Measurements from ENCODE around the gene C9orf50.
"Not testable (repeated sequence)": the region's sequence is repeated elsewhere in the genome, so short reads cannot be mapped to it uniquely, and the experiment has no call there.

C9orf50 gene

GRCh38 chr9:129647635-129648034 lies 26.7 kb upstream of the C9orf50 start:
- no peak for DNase-seq

- no peak for DNase-seq
Measured at GRCh38 chr9:129646654-129647053, 25.8 kb upstream of the C9orf50 start.

DNA sequence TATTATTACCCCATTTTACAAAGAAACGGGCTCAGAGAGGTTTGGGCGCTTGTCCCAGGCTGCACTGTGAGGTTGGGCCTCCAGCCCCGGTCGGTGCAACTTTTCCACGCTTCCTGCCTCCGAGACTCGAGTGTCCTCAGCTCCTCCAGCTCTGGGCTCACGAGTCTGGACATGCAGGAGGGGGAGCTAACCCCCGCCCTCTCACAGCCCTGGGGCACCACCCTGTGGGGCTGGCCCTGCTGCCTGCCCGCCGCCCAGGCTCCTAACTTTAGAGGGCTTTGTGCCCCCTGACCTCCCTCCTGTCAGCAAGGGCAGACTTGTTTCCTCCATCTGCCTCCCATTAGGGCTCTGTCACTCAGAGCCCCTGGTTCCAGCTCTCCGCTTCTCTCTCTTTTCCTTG lies 25.4 kb upstream of the C9orf50 start:
- no peak for DNase-seq

GRCh38 chr9:129644902-129645301 lies 24.0 kb upstream of the C9orf50 start:
- no peak for DNase-seq

GRCh38 chr9:129644365-129644764 lies 23.5 kb upstream of the C9orf50 start:
- no peak for DNase-seq

GRCh38 chr9:129643706-129644105 lies 22.8 kb upstream of the C9orf50 start:
- DNase-seq = no peak

GRCh38 chr9:129641750-129642585 lies 21.1 kb upstream of the C9orf50 start, which contains the start of gene ASB6:
Gene ASB6, minus strand, starts transcription at chr9:129642151. Its CDS starts 152 bp downstream, at chr9:129641999.
- DNase-seq = peak; percentile 94

DNA sequence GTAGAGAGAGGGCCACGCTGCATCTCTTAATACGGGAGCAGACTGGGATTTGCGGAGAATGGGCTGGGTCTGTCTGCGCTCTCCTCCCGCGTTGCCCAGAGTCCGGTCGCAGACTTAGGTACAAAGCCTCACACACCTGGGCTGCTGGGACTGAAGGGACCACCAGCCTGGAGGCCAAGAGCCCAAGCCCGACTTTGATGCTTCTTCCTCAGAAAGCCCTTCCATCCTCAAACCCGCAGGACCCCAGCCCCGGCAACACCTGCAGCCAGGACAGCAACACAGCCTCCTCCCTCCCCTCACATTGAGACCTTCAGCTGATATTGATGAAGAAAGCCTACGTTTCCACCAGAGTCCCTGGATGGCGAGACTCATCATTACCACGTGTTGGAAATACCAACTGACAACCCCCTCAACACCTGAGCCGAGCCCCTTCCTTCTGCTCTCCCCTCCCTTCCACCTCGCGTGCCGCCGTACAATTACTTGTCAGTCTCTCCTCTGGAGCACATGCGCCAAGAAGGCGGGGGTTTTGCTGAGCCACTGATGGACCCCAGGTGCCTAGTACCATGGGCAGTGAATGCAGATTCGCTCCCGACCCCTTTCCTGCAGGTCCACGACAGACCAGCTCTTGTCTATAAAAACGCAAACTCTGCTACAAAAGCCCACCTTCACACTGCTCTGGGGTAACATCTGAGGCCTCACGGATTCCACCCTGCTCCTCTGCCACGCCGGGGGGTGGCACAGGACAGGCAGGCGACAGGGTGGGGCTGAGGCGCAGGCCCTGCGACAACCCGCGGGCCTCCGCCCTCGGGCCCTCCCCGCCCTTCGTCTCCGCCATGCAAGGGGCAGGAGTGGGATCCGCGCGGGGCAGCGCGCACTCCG lies 20.2 kb upstream of the C9orf50 start:
- no peak for DNase-seq

DNA sequence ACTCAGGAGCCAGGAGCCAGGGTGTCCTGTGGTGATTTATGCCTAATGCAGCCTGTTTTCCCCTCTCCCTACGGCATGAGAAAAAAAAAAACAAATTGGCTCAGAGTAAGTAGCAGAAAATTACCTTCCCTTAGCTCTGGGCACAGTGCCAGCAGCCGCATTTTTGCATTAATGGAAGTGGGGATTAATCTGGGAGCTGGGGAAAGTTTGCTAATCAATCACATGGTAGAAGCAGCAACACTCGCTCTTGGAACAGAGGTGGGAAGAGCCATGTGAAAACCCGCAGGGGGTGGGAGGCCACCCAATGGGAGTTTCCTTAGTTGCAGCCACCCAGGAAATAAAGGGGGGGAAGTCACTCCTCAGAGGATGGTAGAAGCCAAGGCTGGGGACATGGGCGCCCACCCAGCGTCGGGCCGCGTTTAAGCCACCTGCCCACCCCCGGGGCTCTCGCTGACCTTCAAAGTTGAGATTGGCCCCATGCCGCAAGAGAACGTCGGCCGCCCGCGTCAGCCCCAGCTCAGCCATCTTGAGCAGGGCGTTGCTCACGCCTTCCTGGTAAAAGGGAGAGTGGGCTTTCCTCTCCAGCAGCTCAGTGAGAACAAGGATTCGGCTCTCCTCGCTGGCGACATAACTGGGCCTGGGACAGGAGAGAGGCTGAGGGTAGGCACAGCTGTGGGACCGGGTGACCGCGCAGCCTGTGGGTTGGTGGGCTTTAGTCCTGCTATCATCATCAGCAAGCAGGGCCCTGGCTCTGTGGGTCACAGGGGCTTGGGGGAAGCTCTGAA lies 19.4 kb upstream of the C9orf50 start:
- DNase-seq = no peak

- no peak for DNase-seq
Measured at GRCh38 chr9:129639756-129640085, 18.8 kb upstream of the C9orf50 start.

DNA sequence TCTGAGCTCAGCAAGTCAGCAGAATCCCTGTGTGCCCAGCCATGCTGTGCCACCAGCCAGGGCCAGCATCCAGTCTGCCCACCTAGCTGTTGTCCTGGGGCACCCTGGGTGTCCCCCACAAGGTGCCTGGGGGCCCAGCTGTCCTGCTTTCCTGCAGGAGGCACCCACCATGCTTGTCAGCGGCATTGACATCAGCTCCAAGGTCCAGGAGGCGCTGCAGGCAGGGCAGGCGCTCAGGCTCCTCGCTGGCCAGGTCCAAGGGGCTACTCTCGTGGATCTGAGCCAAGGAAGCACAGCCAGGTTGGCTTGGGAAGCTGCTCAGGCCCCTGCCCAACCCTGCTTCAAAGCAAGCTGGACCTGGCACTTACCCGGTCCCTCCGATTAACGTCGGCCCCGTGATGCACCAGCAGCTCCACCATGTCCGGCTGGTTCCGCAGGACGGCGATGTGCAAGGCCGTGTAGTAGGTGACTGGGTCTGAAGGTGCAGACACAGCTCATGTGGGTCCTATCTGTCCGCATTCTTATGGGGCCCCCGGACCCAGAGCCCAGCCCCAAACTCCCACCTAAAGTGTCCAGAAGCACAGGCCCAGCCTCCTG lies 18.2 kb upstream of the C9orf50 start:
- DNase-seq = no peak

GRCh38 chr9:129637673-129638439 lies 17.0 kb upstream of the C9orf50 start:
- DNase-seq = no peak

DNA sequence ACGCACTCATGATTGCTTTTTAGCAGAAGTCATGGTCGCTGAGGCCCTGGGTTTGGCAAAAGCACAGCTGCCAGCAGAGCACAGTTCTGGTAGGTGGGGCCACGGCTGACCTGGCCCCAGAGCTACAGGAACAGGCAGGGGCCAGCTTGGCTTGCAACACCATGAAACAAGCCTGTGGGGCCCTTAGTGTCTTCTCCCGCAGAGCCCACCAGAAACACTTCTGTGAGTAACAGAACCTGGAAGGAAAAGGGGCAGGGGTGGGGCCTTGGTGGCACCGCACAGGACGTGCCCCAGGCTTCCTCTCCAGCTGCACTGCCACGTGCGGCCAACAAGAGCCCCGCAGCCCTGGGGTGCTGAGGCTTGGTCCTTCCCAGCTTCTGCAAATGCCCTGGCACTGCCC lies 16.2 kb upstream of the C9orf50 start:
- DNase-seq = no peak

DNA sequence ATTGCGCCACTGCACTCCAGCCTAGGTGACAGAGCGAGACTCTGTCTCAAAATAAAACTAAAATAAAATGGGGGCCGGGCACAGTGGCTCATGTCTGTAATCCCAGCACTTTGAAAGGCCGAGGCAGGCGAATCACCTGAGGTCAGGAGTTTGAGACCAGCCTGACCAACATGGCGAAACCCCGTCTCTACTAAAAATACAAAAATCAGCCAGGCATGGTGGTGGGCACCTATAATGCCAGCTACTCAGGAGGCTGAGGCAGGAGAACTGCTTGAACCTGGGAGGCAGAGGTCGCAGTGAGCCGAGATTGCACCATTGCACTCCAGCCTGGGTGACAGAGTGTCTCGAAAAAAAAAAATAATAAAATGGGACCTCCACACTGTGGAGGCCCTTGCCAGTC lies 15.4 kb upstream of the C9orf50 start:
- DNase-seq = not testable (repeated sequence)

DNA sequence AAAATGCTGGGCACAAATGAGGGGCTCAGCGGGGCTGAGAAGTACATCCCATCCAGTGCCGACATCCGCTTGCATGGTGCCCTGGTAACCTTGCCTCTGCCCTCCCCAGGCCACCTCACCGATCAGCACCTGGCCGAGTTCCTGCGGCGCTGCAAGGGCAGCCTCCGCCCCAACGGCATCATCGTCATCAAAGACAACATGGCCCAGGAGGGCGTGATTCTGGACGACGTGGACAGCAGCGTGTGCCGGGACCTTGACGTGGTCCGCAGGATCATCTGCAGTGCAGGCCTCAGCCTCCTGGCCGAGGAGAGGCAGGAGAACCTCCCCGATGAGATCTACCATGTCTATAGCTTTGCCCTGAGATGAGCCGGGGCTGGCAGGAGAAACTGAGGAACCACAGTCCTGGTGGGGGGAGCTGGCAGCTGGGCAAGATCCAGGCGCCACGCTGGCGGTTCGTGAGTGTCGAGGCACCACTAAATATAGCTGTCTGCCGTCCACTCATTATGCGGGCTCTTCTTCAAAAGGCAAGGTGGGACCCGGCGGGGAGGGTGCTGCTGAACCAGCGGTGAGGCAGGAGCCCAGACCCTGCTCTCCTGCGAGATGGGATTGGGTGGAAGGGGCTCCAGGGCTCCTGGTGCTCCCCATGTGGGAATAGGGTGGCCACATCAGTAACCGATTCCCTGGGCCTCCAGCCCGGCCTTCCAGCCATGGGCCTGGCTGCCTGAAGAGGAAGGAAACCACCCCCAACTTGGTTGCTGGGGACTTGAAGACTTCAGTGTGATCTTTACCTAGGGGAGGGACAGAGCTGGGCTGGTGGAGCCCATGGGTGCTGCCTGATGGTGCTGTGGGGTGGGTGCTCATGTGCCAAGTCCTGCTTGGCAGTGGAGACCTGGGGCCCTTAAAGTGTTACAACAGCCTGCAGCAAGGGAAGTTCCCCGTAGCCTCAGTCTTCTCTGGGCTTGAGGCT lies 14.5 kb upstream of the C9orf50 start:
- no peak for DNase-seq

DNA sequence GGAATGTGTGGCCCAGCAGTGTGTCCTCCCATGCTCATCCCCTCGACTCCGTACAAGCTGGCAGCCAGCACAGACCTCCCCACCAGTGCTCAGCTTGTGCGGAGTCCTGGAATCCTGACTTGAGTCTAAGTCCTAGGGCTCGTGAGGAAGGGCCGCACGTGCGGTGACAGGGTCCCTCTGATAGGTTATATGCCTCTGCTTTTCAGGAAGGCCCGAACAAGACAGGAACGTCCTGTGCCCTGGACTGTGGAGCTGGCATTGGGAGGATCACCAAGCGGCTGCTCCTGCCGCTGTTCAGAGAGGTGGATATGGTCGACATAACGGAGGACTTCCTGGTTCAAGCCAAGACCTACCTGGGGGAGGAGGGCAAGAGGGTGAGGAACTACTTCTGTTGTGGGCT lies 12.9 kb upstream of the C9orf50 start:
- DNase-seq = no peak

GRCh38 chr9:129633207-129633606 lies 12.3 kb upstream of the C9orf50 start:
- no peak for DNase-seq

DNA sequence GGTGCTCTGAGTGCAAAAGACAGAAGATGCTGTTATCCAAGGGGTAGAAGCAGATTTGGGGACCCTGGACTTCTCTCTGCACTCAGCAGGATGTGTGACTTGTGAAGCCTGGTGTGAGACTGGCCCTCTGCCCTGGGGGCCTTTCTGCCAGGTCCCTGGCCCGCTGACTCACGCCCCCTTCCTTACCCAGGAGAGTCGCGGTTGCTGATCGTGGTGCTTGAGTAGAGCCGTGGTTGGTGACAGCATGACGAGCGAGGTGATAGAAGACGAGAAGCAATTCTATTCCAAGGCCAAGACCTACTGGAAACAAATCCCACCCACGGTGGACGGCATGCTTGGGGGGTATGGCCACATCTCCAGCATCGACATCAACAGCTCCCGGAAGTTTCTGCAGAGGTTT lies 11.6 kb upstream of the C9orf50 start:
- no peak for DNase-seq

- DNase-seq = no peak
Measured at GRCh38 chr9:129631674-129632129, 10.8 kb upstream of the C9orf50 start.

DNA sequence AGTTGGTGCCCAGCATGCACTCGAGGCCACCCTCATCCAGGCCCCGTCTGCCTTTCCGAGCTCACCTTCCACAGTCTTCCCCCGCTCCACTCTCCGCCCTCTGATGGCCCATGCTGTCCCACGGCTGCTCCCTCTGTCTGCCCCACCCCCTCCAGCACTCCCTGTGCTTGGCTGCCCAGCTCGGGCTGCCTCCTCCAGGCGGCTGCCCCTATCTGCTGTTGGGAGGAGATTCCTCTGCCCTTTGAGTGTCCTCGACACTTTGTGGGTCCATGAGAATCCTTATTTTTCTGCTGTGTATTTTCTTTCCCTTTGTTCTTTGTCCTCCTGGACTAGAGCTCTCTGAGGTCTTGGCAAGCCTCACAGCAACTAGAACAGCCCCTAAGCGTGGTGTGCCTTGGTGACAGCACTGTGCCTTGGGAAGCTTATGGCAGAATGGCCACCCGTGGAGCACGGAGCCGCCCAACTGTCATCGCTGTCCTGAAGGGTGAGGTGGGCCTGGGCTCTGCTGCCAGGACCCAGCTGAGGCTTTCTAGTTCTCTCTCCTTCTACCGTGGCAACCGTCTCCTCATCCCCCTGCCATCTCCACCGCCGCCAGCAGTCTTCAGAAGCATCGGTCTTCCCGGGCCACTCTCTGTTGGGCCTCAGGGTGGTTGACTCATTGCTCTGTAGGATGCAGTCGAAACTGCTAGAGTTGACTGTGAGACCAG lies 10.2 kb upstream of the C9orf50 start:
- no peak for DNase-seq
